NCI-H1105 (cell line): ENCODE data around the gene BNC2.

Experiments used
- DNase-seq: peaks from one replicate; lab custom pipeline; 2025; lab: John Stamatoyannopoulos, UW

The BNC2 gene

GRCh38 chr9:16627967-16628366 lies 242.5 kb downstream of the BNC2 start:
- no peak for DNase-seq

- no peak for DNase-seq
Measured at GRCh38 chr9:16627521-16627920, 242.9 kb downstream of the BNC2 start.

- no peak for DNase-seq
Measured at GRCh38 chr9:16626577-16627130, 243.8 kb downstream of the BNC2 start.

- DNase-seq, result no peak
Measured at GRCh38 chr9:16625811-16626210, 244.7 kb downstream of the BNC2 start.

GRCh38 chr9:16625161-16625631 lies 245.3 kb downstream of the BNC2 start:
- no peak for DNase-seq

- DNase-seq, result no peak
Measured at GRCh38 chr9:16624744-16625117, 245.7 kb downstream of the BNC2 start.

GRCh38 chr9:16623989-16624743 lies 246.3 kb downstream of the BNC2 start:
- DNase-seq, result no peak

- no peak for DNase-seq
Measured at GRCh38 chr9:16622541-16622940, 247.9 kb downstream of the BNC2 start.

GRCh38 chr9:16619914-16620520 lies 250.5 kb downstream of the BNC2 start:
- DNase-seq, result no peak

GRCh38 chr9:16619402-16619801 lies 251.1 kb downstream of the BNC2 start:
- DNase-seq, result no peak

GRCh38 chr9:16618524-16618923 lies 251.9 kb downstream of the BNC2 start:
- no peak for DNase-seq

GRCh38 chr9:16616686-16617085 lies 253.8 kb downstream of the BNC2 start:
- no peak for DNase-seq

GRCh38 chr9:16615451-16615850 lies 255.0 kb downstream of the BNC2 start:
- no peak for DNase-seq

- no peak for DNase-seq
Measured at GRCh38 chr9:16613605-16614004, 256.9 kb downstream of the BNC2 start.

GRCh38 chr9:16613051-16613450 lies 257.4 kb downstream of the BNC2 start:
- no peak for DNase-seq

GRCh38 chr9:16612627-16613026 lies 257.8 kb downstream of the BNC2 start:
- no peak for DNase-seq

GRCh38 chr9:16611983-16612382 lies 258.5 kb downstream of the BNC2 start:
- no peak for DNase-seq

- DNase-seq, result no peak
Measured at GRCh38 chr9:16611001-16611400, 259.5 kb downstream of the BNC2 start.

- no peak for DNase-seq
Measured at GRCh38 chr9:16610538-16610937, 259.9 kb downstream of the BNC2 start.

- DNase-seq, result no peak
Measured at GRCh38 chr9:16608906-16609305, 261.6 kb downstream of the BNC2 start.

- no peak for DNase-seq
Measured at GRCh38 chr9:16602494-16602893, 268.0 kb downstream of the BNC2 start.

GRCh38 chr9:16601991-16602390 lies 268.5 kb downstream of the BNC2 start:
- DNase-seq, result no peak

- no peak for DNase-seq
Measured at GRCh38 chr9:16598316-16598715, 272.2 kb downstream of the BNC2 start.
